Gastroesophageal sphincter (tissue), 3 donors: ENCODE measurements around the gene KIF26B.

Experiments used
- EP300 ChIP-seq: sonication (generic); formaldehyde crosslinking; IDR thresholded peaks from one replicate; pipeline ENCODE4 v1.6.1; 2017; ENCODE audit warnings: antibody characterized with exemption, mild to moderate bottlenecking
- POLR2A ChIP-seq, 2 donors: fragments of 450-650 bp; IDR thresholded peaks; one replicate each; pipeline ENCODE4 v1.6.1; 2017; ENCODE audit warnings: antibody characterized with exemption in 2 of 2, mild to moderate bottlenecking in 2 of 2, moderate library complexity in 1 of 2
- POLR2AphosphoS5 ChIP-seq: sonication (generic); formaldehyde crosslinking; IDR thresholded peaks from one replicate; pipeline ENCODE4 v1.6.1; 2017; ENCODE audit warnings: antibody characterized with exemption
- TF ChIP-seq, protein P1 (sequence below), 4 experiments: fragments of 200-600 bp in 2 of 4; fragments of 450-650 bp in 2 of 4; sonication (generic) in 1 of 4; IDR thresholded peaks; one replicate each; pipeline ENCODE4 v1.5.1; 2017 to 2019; ENCODE audit warnings: antibody characterized with exemption in 4 of 4, mild to moderate bottlenecking in 2 of 4, moderate library complexity in 2 of 4

DNA sequence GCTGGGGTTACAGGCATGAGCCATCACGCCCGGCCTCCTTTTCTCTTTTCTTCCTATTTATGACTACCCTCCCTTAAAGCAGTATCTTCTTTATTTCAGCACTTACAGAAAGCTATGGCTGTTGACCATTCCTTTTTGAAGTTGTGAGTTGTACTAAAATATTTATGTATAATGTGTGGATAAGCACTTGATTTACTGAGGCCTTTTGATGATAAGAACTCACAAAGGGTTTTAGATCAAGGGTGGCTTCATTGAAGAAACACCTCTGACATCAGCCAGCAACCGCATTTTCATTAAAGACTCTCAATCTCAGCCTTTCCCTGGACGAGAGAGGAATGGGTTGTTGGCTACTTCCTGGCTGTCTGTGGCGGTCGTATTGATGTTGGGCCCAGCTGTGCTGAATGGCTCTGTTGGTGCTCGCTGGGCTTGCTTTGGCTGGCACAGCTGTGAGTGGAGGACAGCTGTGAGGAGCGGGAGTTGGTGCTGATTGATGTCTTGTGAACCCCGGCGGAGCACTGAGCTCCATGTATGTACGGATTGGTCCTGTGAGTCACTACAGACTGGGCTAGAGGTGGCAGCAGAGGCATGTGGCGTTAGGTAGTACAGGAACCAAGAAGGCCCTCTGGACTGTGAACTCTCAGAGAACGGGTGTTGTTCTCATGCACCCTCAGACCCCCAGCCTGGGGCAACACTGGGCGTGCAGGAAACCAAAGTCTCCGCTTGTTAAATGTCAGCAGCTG is 208.8 kb downstream of the KIF26B start:
- TF ChIP-seq, protein P1, sequence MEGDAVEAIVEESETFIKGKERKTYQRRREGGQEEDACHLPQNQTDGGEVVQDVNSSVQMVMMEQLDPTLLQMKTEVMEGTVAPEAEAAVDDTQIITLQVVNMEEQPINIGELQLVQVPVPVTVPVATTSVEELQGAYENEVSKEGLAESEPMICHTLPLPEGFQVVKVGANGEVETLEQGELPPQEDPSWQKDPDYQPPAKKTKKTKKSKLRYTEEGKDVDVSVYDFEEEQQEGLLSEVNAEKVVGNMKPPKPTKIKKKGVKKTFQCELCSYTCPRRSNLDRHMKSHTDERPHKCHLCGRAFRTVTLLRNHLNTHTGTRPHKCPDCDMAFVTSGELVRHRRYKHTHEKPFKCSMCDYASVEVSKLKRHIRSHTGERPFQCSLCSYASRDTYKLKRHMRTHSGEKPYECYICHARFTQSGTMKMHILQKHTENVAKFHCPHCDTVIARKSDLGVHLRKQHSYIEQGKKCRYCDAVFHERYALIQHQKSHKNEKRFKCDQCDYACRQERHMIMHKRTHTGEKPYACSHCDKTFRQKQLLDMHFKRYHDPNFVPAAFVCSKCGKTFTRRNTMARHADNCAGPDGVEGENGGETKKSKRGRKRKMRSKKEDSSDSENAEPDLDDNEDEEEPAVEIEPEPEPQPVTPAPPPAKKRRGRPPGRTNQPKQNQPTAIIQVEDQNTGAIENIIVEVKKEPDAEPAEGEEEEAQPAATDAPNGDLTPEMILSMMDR (IDR thresholded peaks at IDR 0.05), result no peak
- TF ChIP-seq POLR2A (IDR thresholded peaks at IDR 0.05) (no peak), EP300 (no peak), POLR2AphosphoS5 (no peak)
